Chondrocyte (in vitro differentiated cells): ENCODE results near the gene WLS. TPM values are rescaled to one million over a fixed set of nuclear protein-coding genes. Genes with fewer than 3 reads are reported as not detected.

Experiments
- DNase-seq: peaks from one replicate; pipeline ENCODE4 v3.0.0; 2021; ENCODE audit warnings: mixed read lengths, low spot score
- H3K27ac Mint-ChIP-seq: one replicate; pipeline ENCODE4 v1.8.0; 2021; ENCODE audit warnings: mild to moderate bottlenecking, moderate library complexity, mixed read lengths; ENCODE audit not compliant: unreplicated experiment
- H3K27me3 Mint-ChIP-seq: 2 replicates; pipeline ENCODE4 v1.8.0; 2021; ENCODE audit warnings: low read depth, mixed read lengths
- H3K36me3 Mint-ChIP-seq: 2 replicates; pipeline ENCODE4 v1.8.0; 2021; ENCODE audit warnings: low read depth, mixed read lengths
- H3K4me1 Mint-ChIP-seq: 2 replicates; pipeline ENCODE4 v1.8.0; 2021; ENCODE audit warnings: low read depth, mild to moderate bottlenecking, mixed read lengths
- H3K4me3 Mint-ChIP-seq: one replicate; pipeline ENCODE4 v1.8.0; 2021; ENCODE audit warnings: mild to moderate bottlenecking, moderate library complexity, mixed read lengths; ENCODE audit not compliant: unreplicated experiment
- H3K9me3 Mint-ChIP-seq: 2 replicates; pipeline ENCODE4 v1.8.0; 2021; ENCODE audit warnings: low read depth, mixed read lengths
- total RNA-seq: library from RNA; stranded (reverse); gene quantifications from 3 replicates; pipeline ENCODE4 v1.2.1, GENCODE V29; 2021
- TF ChIP-seq, protein P1 (sequence below): fragments of 200-600 bp; sonication (generic); IDR thresholded peaks from 2 replicates; pipeline ENCODE4 v1.5.0; 2021; ENCODE audit warnings: antibody characterized with exemption, mild to moderate bottlenecking, moderate library complexity

WLS gene
- total RNA-seq, 1 donor from 2014 or later: 149 TPM

DNA sequence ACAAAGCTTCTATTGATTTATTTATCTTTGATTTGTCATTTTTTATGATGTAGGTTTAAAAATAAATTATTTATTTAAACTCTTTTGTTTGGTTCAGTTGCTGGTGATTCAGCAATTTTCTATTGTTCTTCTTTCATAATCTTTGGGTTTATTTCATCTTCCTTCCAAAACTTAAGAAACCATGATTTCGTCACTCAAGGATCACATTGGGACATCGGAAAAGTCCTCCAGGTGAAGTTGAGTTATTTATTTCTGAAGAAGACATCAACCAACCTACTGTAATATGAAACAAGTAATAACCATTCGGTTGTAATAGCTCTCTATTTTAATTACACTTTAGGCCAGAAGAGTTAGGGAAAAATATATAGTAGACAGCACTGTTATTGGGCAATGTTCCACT lies 23.0 kb upstream of the WLS start:
- no peak for DNase-seq
- H3K4me3 Mint-ChIP-seq: no peak overlapping the region
- TF ChIP-seq, protein P1, sequence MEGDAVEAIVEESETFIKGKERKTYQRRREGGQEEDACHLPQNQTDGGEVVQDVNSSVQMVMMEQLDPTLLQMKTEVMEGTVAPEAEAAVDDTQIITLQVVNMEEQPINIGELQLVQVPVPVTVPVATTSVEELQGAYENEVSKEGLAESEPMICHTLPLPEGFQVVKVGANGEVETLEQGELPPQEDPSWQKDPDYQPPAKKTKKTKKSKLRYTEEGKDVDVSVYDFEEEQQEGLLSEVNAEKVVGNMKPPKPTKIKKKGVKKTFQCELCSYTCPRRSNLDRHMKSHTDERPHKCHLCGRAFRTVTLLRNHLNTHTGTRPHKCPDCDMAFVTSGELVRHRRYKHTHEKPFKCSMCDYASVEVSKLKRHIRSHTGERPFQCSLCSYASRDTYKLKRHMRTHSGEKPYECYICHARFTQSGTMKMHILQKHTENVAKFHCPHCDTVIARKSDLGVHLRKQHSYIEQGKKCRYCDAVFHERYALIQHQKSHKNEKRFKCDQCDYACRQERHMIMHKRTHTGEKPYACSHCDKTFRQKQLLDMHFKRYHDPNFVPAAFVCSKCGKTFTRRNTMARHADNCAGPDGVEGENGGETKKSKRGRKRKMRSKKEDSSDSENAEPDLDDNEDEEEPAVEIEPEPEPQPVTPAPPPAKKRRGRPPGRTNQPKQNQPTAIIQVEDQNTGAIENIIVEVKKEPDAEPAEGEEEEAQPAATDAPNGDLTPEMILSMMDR: no peak
- no peaks in the 10 kb centered on the region for H3K36me3 Mint-ChIP-seq
- no peaks in the 10 kb centered on the region for H3K27me3 Mint-ChIP-seq
- H3K27ac Mint-ChIP-seq: peak overlapping the region; percentile 20
- peaks cover 12% of the 10 kb centered on the region for H3K4me1 Mint-ChIP-seq
- peaks cover 7% of the 10 kb centered on the region for H3K9me3 Mint-ChIP-seq

- Mint-ChIP-seq H3K9me3 (peaks cover 11% of the 10 kb centered on the region), H3K4me3 (no peak overlapping the region), H3K4me1 (peaks cover 12% of the 10 kb centered on the region), H3K27ac (peak overlapping the region; percentile 18), H3K27me3 (no peaks in the 10 kb centered on the region), H3K36me3 (no peaks in the 10 kb centered on the region)
- TF ChIP-seq, protein P1: no peak
- DNase-seq: no peak
These were observed 22.4 kb upstream of the WLS start for GRCh38 chr1:68254667-68255226.

GRCh38 chr1:68237040-68237439 lies 4.7 kb upstream of the WLS start:
- TF ChIP-seq, protein P1: no peak
- H3K27ac Mint-ChIP-seq: no peak overlapping the region
- H3K36me3 Mint-ChIP-seq: no peaks in the 10 kb centered on the region
- no peak for DNase-seq
- no peaks in the 10 kb centered on the region for H3K9me3 Mint-ChIP-seq
- H3K4me1 Mint-ChIP-seq: peaks cover 10% of the 10 kb centered on the region
- H3K4me3 Mint-ChIP-seq: no peak overlapping the region
- no peaks in the 10 kb centered on the region for H3K27me3 Mint-ChIP-seq

DNA sequence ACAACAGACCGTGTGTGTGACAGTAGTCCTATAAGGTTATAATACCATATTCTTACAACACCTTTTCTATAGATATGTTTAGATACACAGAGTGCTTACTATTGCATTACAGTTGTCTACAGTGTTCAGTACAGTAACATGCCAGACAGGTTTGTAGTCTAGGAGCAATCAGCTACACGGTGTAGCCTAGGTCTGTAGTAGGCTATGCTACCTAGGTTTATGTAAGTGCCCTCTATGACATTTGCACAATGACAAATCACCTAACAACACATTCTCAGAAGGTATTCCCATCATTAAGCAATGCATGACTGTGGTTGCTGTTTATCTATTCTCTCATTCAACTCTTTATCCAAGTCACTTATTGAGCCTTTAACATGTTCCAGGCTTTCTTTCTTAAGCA lies 1.8 kb upstream of the WLS start:
- Mint-ChIP-seq H3K36me3 (no peaks in the 10 kb centered on the region), H3K9me3 (no peaks in the 10 kb centered on the region), H3K27me3 (no peaks in the 10 kb centered on the region), H3K4me3 (no peak overlapping the region), H3K27ac (no peak overlapping the region), H3K4me1 (peaks cover 27% of the 10 kb centered on the region)
- TF ChIP-seq, protein P1: no peak
- no peak for DNase-seq

- no peaks in the 10 kb centered on the region for H3K27me3 Mint-ChIP-seq
- H3K4me3 Mint-ChIP-seq: peak overlapping the region; percentile 90
- no peaks in the 10 kb centered on the region for H3K36me3 Mint-ChIP-seq
- no peak for DNase-seq
- no peaks in the 10 kb centered on the region for H3K9me3 Mint-ChIP-seq
- peak overlapping the region; percentile 94 for H3K27ac Mint-ChIP-seq
- peaks cover 33% of the 10 kb centered on the region for H3K4me1 Mint-ChIP-seq
- TF ChIP-seq, protein P1: no peak
These were observed 879 bp upstream of the WLS start for GRCh38 chr1:68233202-68233601.
